Chondrocyte (in vitro differentiated cells): ENCODE measurements around the gene OTUD7B. TPM values are rescaled to one million over a fixed set of nuclear protein-coding genes. Genes with fewer than 3 reads are reported as not detected.
"Not testable (repeated sequence)": the region's sequence is repeated elsewhere in the genome, so short reads cannot be mapped to it uniquely, and the experiment has no call there.

ENCODE experiments used
- DNase-seq: peaks from one replicate; pipeline ENCODE4 v3.0.0; 2021; ENCODE audit warnings: mixed read lengths, low spot score
- H3K27ac Mint-ChIP-seq: one replicate; pipeline ENCODE4 v1.8.0; 2021; ENCODE audit warnings: mild to moderate bottlenecking, moderate library complexity, mixed read lengths; ENCODE audit not compliant: unreplicated experiment
- H3K27me3 Mint-ChIP-seq: 2 replicates; pipeline ENCODE4 v1.8.0; 2021; ENCODE audit warnings: low read depth, mixed read lengths
- H3K36me3 Mint-ChIP-seq: 2 replicates; pipeline ENCODE4 v1.8.0; 2021; ENCODE audit warnings: low read depth, mixed read lengths
- H3K4me1 Mint-ChIP-seq: 2 replicates; pipeline ENCODE4 v1.8.0; 2021; ENCODE audit warnings: low read depth, mild to moderate bottlenecking, mixed read lengths
- H3K4me3 Mint-ChIP-seq: one replicate; pipeline ENCODE4 v1.8.0; 2021; ENCODE audit warnings: mild to moderate bottlenecking, moderate library complexity, mixed read lengths; ENCODE audit not compliant: unreplicated experiment
- H3K9me3 Mint-ChIP-seq: 2 replicates; pipeline ENCODE4 v1.8.0; 2021; ENCODE audit warnings: low read depth, mixed read lengths
- CTCF ChIP-seq: fragments of 200-600 bp; sonication (generic); IDR thresholded peaks from 2 replicates; pipeline ENCODE4 v1.5.0; 2021; ENCODE audit warnings: antibody characterized with exemption, mild to moderate bottlenecking, moderate library complexity
- total RNA-seq: library from RNA; stranded (reverse); gene quantifications from 3 replicates; pipeline ENCODE4 v1.2.1, GENCODE V29; 2021

The OTUD7B gene
- total RNA-seq, 1 donor from 2014 or later = 24.5 TPM

- H3K27ac Mint-ChIP-seq = no peak overlapping the region
- no peaks in the 10 kb centered on the region for H3K27me3 Mint-ChIP-seq
- H3K9me3 Mint-ChIP-seq = no peaks in the 10 kb centered on the region
- no peak overlapping the region for H3K4me3 Mint-ChIP-seq
- no peak for DNase-seq
- peak; percentile 53 for TF ChIP-seq CTCF
- peaks cover 13% of the 10 kb centered on the region for H3K36me3 Mint-ChIP-seq
- H3K4me1 Mint-ChIP-seq = peaks cover 32% of the 10 kb centered on the region
Observed at GRCh38 chr1:149942207-149942606, 68.3 kb downstream of the OTUD7B start.

GRCh38 chr1:149940427-149940826 lies 70.1 kb downstream of the OTUD7B start:
- DNase-seq = no peak
- H3K36me3 Mint-ChIP-seq = peaks cover 9% of the 10 kb centered on the region
- TF ChIP-seq CTCF = no peak
- H3K27me3 Mint-ChIP-seq = no peaks in the 10 kb centered on the region
- peak overlapping the region; percentile 74 for H3K27ac Mint-ChIP-seq
- peaks cover 50% of the 10 kb centered on the region for H3K4me1 Mint-ChIP-seq
- no peak overlapping the region for H3K4me3 Mint-ChIP-seq
- H3K9me3 Mint-ChIP-seq = no peaks in the 10 kb centered on the region

GRCh38 chr1:149938668-149939003 lies 71.9 kb downstream of the OTUD7B start:
- not testable (repeated sequence) for H3K9me3 Mint-ChIP-seq, DNase-seq, H3K36me3 Mint-ChIP-seq, H3K27me3 Mint-ChIP-seq
- Mint-ChIP-seq H3K27ac (peak overlapping the region; percentile 97), H3K4me3 (peak overlapping the region; percentile 65), H3K4me1 (peaks cover 51% of the 10 kb centered on the region)

- Mint-ChIP-seq H3K36me3 (peaks cover 7% of the 10 kb centered on the region), H3K9me3 (no peaks in the 10 kb centered on the region), H3K27me3 (no peaks in the 10 kb centered on the region), H3K27ac (peak overlapping the region; percentile 90), H3K4me1 (peaks cover 51% of the 10 kb centered on the region), H3K4me3 (peak overlapping the region; percentile 94)
- TF ChIP-seq CTCF = no peak
- DNase-seq = no peak
Observed at GRCh38 chr1:149937759-149938158, 72.8 kb downstream of the OTUD7B start.

GRCh38 chr1:149936992-149937705 lies 73.4 kb downstream of the OTUD7B start:
- Mint-ChIP-seq H3K4me1 (peaks cover 51% of the 10 kb centered on the region), H3K27me3 (no peaks in the 10 kb centered on the region), H3K36me3 (peaks cover 7% of the 10 kb centered on the region), H3K27ac (peak overlapping the region; percentile 90), H3K9me3 (no peaks in the 10 kb centered on the region), H3K4me3 (peak overlapping the region; percentile 94)
- DNase-seq = no peak
- peak; percentile 59 for TF ChIP-seq CTCF
